GM12891 (cell line): ENCODE results near the gene POFUT2.

Experiments used
- POLR2A ChIP-seq: IDR thresholded peaks from 2 replicates; pipeline ENCODE4 v1.6.1; 2011; ENCODE audit warnings: low read depth, low read length, control low read depth
- POLR2AphosphoS5 ChIP-seq: IDR thresholded peaks from 2 replicates; pipeline ENCODE4 v1.6.1; 2011; ENCODE audit warnings: low read depth, low read length, control low read depth
- TAF1 ChIP-seq: IDR thresholded peaks from 2 replicates; pipeline ENCODE4 v1.6.1; 2011; ENCODE audit warnings: low read depth, low read length, control low read depth

- TF ChIP-seq TAF1, result no peak
- no peak for TF ChIP-seq POLR2AphosphoS5
- TF ChIP-seq POLR2A, result no peak
These were observed 42.8 kb downstream of the POFUT2 start for GRCh38 chr21:45244799-45245340.
